Fibroblast of mammary gland (primary cell): ENCODE measurements around the gene APOA4.
A peak's percentile ranks its signal among the peaks of the same experiment; 100 is the strongest.

Experiments used
- DNase-seq: peaks from one replicate; pipeline ENCODE4 v3.0.0-alpha.2; 2010; ENCODE audit warnings: low read depth
- H3K4me3 ChIP-seq: 2 replicates; pipeline ENCODE4 v1.5.1; 2011; ENCODE audit warnings: low read depth, mild to moderate bottlenecking, low read length, moderate library complexity; ENCODE audit not compliant: control insufficient read depth
- CTCF ChIP-seq: conservative IDR thresholded peaks from 2 replicates; pipeline ENCODE4 v1.5.1; 2011; ENCODE audit warnings: low read depth, low read length, inconsistent platforms; ENCODE audit not compliant: control insufficient read depth, insufficient read depth

Gene APOA4

DNA sequence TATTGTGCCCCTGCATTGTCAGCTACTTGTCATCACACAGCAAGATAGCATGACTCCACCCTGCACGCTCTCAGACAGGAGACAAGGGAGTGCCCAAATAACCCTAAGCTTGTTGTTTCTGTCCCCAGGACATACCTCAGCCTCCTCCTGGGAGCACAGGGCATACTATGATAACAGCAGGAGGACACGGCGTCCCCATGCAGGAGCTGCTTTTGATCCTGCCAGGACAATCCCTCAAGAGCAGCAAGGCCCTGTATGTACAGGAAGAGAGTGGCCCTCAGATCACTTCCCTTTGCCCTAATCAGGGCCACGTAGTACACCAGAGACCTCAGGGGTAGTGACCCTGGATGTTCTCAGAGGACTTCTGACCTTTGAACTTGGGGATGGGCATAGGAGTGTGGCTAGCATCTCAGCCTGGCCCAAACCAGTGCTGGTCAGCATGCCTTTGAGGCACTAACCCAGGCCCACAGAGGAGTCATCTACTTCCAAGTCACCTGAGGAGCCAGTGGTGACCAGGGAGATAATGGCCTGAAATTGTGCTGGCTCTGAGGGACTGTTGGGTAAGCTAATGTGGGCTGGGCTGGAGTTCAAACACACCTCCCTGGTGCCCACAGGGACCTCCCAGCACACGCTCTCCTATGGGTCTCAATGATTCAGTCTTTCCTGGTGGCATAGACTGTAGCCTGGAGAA lies 9.2 kb downstream of the APOA4 start:
- DNase-seq, result no peak
- H3K4me3 ChIP-seq, result no peak overlapping the region
- no peak for TF ChIP-seq CTCF

DNA sequence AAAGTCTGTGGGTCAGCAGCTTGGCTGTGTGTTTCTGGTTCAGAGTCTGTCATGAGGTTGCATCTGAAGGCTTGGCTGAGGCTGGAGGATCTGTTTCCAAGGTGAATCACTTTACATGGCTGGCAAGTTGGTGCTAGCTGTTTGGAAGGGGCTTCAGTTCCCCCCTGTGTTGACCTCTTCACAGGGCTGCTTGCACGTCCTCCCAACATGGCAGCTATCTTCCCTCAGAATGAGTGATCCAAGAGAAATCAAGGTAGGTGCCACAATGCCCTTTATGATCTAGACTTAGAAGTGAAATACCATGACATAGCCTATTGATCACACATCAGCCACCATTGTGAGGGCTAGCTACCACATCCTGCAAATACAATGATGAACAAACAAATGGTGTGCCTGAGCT lies 9.9 kb downstream of the APOA4 start:
- no peak overlapping the region for H3K4me3 ChIP-seq
- no peak for DNase-seq
- no peak for TF ChIP-seq CTCF

DNA sequence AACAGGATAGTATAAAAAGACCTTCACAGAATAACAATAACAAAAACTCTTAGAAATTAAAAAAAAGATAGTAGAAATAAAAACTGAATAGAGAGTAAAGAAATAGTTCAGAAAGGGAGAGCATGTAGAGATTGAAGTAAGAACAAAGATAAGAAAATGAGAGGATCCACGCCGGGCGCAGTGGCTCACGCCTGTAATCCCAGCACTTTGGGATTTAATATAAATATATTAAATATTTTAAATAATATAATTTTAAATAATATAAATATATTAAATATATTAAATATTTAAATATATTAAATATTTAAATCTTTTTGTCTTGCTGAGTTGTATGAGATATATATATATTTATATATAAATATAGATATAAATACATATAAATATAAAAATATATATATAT lies 11.0 kb downstream of the APOA4 start:
- TF ChIP-seq CTCF, result no peak
- DNase-seq, result no peak
- H3K4me3 ChIP-seq, result no peak overlapping the region

- H3K4me3 ChIP-seq, result no peak overlapping the region
- no peak for TF ChIP-seq CTCF
- DNase-seq, result no peak
Observed at GRCh38 chr11:116811194-116811593, 11.9 kb downstream of the APOA4 start.

DNA sequence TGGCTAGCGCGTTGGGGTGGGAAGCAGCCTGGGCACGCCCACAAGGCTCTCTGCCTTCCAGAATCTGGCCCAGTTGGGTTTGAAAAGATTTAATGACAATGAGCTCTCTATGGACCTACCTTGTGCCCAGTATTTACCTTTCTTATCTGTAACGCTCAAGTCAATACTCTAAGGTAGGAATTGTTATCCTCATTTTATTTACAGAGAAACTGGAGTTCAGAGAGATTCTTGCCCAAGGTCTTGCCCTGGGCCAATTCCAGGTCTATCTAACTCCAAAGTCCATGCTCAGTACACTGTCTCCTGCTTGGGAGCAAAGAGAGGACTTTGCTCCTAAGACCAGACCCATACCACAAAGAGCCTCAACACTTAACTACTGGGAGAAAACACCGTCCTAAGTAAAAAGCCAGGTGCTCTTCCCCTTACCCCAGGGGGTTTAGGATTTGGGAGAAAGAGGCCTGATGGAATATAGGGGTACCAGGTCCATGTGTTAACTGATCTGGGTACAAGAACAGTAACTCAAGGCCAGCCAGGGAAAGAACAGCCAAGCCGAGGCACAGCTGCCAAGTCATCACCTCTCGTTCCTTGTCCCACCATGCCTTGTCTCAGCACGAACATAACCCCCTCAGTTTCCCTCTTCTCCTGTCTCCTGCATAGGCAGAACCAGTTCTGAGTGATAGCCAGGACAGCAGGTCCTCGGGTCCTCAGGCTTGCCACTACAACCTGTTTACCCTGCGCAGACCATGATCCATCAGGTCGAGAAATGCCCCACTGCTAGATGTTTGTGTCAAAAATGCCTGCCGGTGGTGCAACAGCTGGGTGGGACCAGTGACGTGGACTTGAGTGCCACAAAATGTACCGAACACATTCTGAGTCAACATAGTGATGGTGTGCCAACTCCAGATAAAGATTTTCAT lies 14.6 kb downstream of the APOA4 start:
- TF ChIP-seq CTCF, result no peak
- no peak overlapping the region for H3K4me3 ChIP-seq
- peak; percentile 86 for DNase-seq

- no peak overlapping the region for H3K4me3 ChIP-seq
- DNase-seq, result peak; percentile 5
- no peak for TF ChIP-seq CTCF
Observed at GRCh38 chr11:116807601-116808261, 15.4 kb downstream of the APOA4 start.
